Ovary (tissue), 9 donors: ENCODE results near the gene WASF2. TPM values are rescaled to one million over a fixed set of nuclear protein-coding genes. Genes with fewer than 3 reads are reported as not detected.

Experiments used
- DNase-seq, 5 donors: peaks; one replicate each; pipeline ENCODE4 v3.0.0-alpha.2; 2019 to 2020
- H3K27ac ChIP-seq, 2 donors: fragments of 200-600 bp; one replicate each; pipeline versions ENCODE4 v1.5.1 to v1.8.0; 2019 to 2022
- H3K27me3 ChIP-seq: fragments of 200-600 bp; one replicate; pipeline ENCODE4 v1.8.0; 2022
- H3K36me3 ChIP-seq: fragments of 200-600 bp; sonication (generic); one replicate; pipeline ENCODE4 v1.5.1; 2019
- H3K4me1 ChIP-seq: one replicate; pipeline ENCODE4 v1.8.1; 2013; ENCODE audit warnings: mild to moderate bottlenecking, moderate library complexity; ENCODE audit not compliant: insufficient read depth
- H3K4me3 ChIP-seq: fragments of 200-600 bp; sonication (generic); one replicate; pipeline ENCODE4 v1.5.1; 2017
- H3K9me3 ChIP-seq, 2 donors: fragments of 200-600 bp in 1 of 2; sonication (generic) in 1 of 2; one replicate each; pipeline versions ENCODE4 v1.5.1 to v1.8.1; 2013 to 2019; ENCODE audit warnings: mild to moderate bottlenecking in 1 of 2, moderate library complexity in 1 of 2
- CTCF ChIP-seq, 3 donors: fragments of 450-650 bp in 2 of 3; fragments of 200-600 bp in 1 of 3; IDR thresholded peaks; one replicate each; pipeline versions ENCODE4 v1.5.1 to v1.8.0; 2016 to 2022; ENCODE audit warnings: antibody characterized with exemption in 3 of 3, mild to moderate bottlenecking in 1 of 3
- EP300 ChIP-seq: sonication (generic); formaldehyde crosslinking; IDR thresholded peaks from one replicate; pipeline ENCODE4 v1.6.1; 2017; ENCODE audit warnings: antibody characterized with exemption
- POLR2A ChIP-seq: fragments of 450-650 bp; IDR thresholded peaks from one replicate; pipeline ENCODE4 v1.6.1; 2017; ENCODE audit warnings: antibody characterized with exemption, mild to moderate bottlenecking, moderate library complexity
- WGBS, 3 donors: extraction: QIAGEN DNeasy Blood & Tissue Kit in 1 of 3; methylation state at CpG; one replicate each; pipeline versions ENCODE4 v1.1.5 to v1.1.7; 2013 to 2017; 5-methylcytosine and 5-hydroxymethylcytosine counted together
- intact Hi-C, 4 donors: fragments of 100-400 bp; cut with DNase I; formaldehyde crosslinking; loops; one replicate each; pipeline versions ENCODE4 v1.11.0 to v1.15.1; 2022 to 2023
- polyA plus RNA-seq, 2 donors: library from polyadenylated mRNA; stranded (reverse); fragments of 200-250 nt in 1 of 2; fragments of 350-450 nt in 1 of 2; fragmentation: Illumina TruSeq in 1 of 2; extraction: RNeasy Lipid Tissue Mini Kit (QIAGEN cat#74804) in 1 of 2; gene quantifications; one replicate each; pipeline ENCODE4 v1.2.3, GENCODE V29; 2013 to 2014
- total RNA-seq, 7 donors: library from RNA; depleted of rRNA in 2 of 7; stranded (reverse); fragments of >200 nt in 2 of 7; fragmentation: NEBNext Ultra II Directional in 3 of 7; extraction: Animal tissue kit (Norgen Biotek cat#: 25700) in 3 of 7; gene quantifications; one replicate each; pipeline versions ENCODE4 v1.1.0 to v1.2.4, GENCODE V29; 2016 to 2023
- donor health status: DM: no; HTN: no; CAD: no; lungs with moderate emphysema.
- donor health status: DM: no; HTN: no; CAD: no.
- donor health status: Bipolar disorder and iron deficiency.
- donor health status: DM: yes; HTN: yes; CAD: no.
- donor health status: DM: no; HTN: no; CAD: no.
- donor health status: DM: yes; HTN: yes; CAD: no.

Gene WASF2
- total and polyA plus RNA-seq, 9 donors, result 28.0 to 233 (median 153) TPM

- Histone ChIP-seq H3K36me3 (no peaks in the 10 kb centered on the region), H3K27me3 (no peaks in the 10 kb centered on the region), H3K4me1 (peaks cover 15% of the 10 kb centered on the region), H3K4me3 (no peak overlapping the region), H3K27ac (peak overlapping the region; percentile 67 to 68), H3K9me3 (no peaks in the 10 kb centered on the region)
- intact Hi-C loops, result no loop called here
- TF ChIP-seq CTCF (IDR thresholded peaks at IDR 0.05), result no peak
- TF ChIP-seq EP300, result no peak
- TF ChIP-seq POLR2A, result no peak
- 36 to 44% (median 39%) methylated on average over 15 of the region's 15 CpGs for WGBS, 3 donors
- DNase-seq, result no peak
Observed at GRCh38 chr1:27536010-27536757, 46.2 kb upstream of the WASF2 start.

GRCh38 chr1:27535386-27535785, 45.4 kb upstream of the WASF2 start:
- H3K9me3 ChIP-seq, result no peaks in the 10 kb centered on the region
- peaks cover 15% of the 10 kb centered on the region for H3K4me1 ChIP-seq
- no peak for DNase-seq
- intact Hi-C loops, result no loop called here
- H3K4me3 ChIP-seq, result no peak overlapping the region
- H3K27me3 ChIP-seq, result no peaks in the 10 kb centered on the region
- 38 to 46% (median 46%) methylated on average over 2 of the region's 2 CpGs for WGBS, 3 donors
- H3K27ac ChIP-seq, result peak overlapping the region; percentile 67 to 68
- H3K36me3 ChIP-seq, result no peaks in the 10 kb centered on the region
- no peak for TF ChIP-seq CTCF (IDR thresholded peaks at IDR 0.05)
- no peak for TF ChIP-seq EP300
- TF ChIP-seq POLR2A, result no peak

- intact Hi-C loops, result no loop called here
- Histone ChIP-seq H3K36me3 (no peaks in the 10 kb centered on the region), H3K27ac (peak overlapping the region in 1 of 2 donors; percentile 25), H3K27me3 (no peaks in the 10 kb centered on the region), H3K4me1 (peaks cover 19% of the 10 kb centered on the region), H3K4me3 (no peak overlapping the region), H3K9me3 (no peaks in the 10 kb centered on the region)
- 84 to 86% (median 84%) methylated on average over 14 of the region's 14 CpGs for WGBS, 3 donors
- no peak for DNase-seq
- no peak for TF ChIP-seq EP300
- no peak for TF ChIP-seq POLR2A
- no peak for TF ChIP-seq CTCF (IDR thresholded peaks at IDR 0.05)
Observed at GRCh38 chr1:27531959-27532685, 42.2 kb upstream of the WASF2 start.

GRCh38 chr1:27530192-27530591, 40.2 kb upstream of the WASF2 start:
- 92 to 97% (median 92%) methylated on average over 10 of the region's 10 CpGs for WGBS, 3 donors
- peak in 1 of 5 donors; percentile 48 for DNase-seq
- H3K27ac ChIP-seq, result peak overlapping the region; percentile 42 to 98
- peaks cover 27% of the 10 kb centered on the region for H3K4me1 ChIP-seq
- H3K9me3 ChIP-seq, result no peaks in the 10 kb centered on the region
- H3K36me3 ChIP-seq, result no peaks in the 10 kb centered on the region
- intact Hi-C loops, result no loop called here
- TF ChIP-seq CTCF (IDR thresholded peaks at IDR 0.05), result no peak
- TF ChIP-seq EP300, result no peak
- no peak for TF ChIP-seq POLR2A
- H3K4me3 ChIP-seq, result no peak overlapping the region
- H3K27me3 ChIP-seq, result no peaks in the 10 kb centered on the region
